Liver (tissue), 3 donors: ENCODE measurements around the gene SLC27A3.

Source experiments
- EGR1 ChIP-seq, 2 donors: IDR thresholded peaks; 2 replicates each; pipeline ENCODE4 v1.6.1; 2016 to 2018; ENCODE audit warnings: antibody characterized with exemption in 2 of 2, low read depth in 2 of 2
- FOXA1 ChIP-seq: IDR thresholded peaks from 2 replicates; pipeline ENCODE4 v1.6.1; 2016; ENCODE audit warnings: antibody characterized with exemption
- GABPA ChIP-seq, 2 donors: IDR thresholded peaks in 1 of 2; conservative IDR thresholded peaks in 1 of 2; 2 replicates each; pipeline ENCODE4 v1.6.1; 2016; ENCODE audit warnings: antibody characterized with exemption in 2 of 2, mild to moderate bottlenecking in 1 of 2, moderate library complexity in 1 of 2
- JUND ChIP-seq, 2 donors: IDR thresholded peaks; 2 replicates each; pipeline ENCODE4 v1.6.1; 2016; ENCODE audit warnings: antibody characterized with exemption in 2 of 2
- NR2F2 ChIP-seq: IDR thresholded peaks from 2 replicates; pipeline ENCODE4 v1.6.1; 2016; ENCODE audit warnings: antibody characterized with exemption
- REST ChIP-seq: IDR thresholded peaks from 2 replicates; pipeline ENCODE4 v1.6.1; 2016; ENCODE audit warnings: antibody characterized with exemption, mild to moderate bottlenecking
- RXRA ChIP-seq, 2 donors: IDR thresholded peaks; 2 replicates each; pipeline ENCODE4 v1.6.1; 2017 to 2018; ENCODE audit warnings: antibody characterized with exemption in 2 of 2, mild to moderate bottlenecking in 1 of 2
- TAF1 ChIP-seq: conservative IDR thresholded peaks from 2 replicates; pipeline ENCODE4 v1.6.1; 2016; ENCODE audit warnings: antibody characterized with exemption, mild to moderate bottlenecking
- YY1 ChIP-seq: IDR thresholded peaks from 2 replicates; pipeline ENCODE4 v1.6.1; 2016; ENCODE audit warnings: antibody characterized with exemption, mild to moderate bottlenecking
- TF ChIP-seq, protein P1 (sequence below): fragments of 150-350 bp; IDR thresholded peaks from 2 replicates; pipeline ENCODE4 v1.5.1; 2017; ENCODE audit warnings: improper control_type of control experiment, low read depth, low read length; ENCODE audit not compliant: missing input control
- TF ChIP-seq, protein P2 (sequence below): IDR thresholded peaks from 2 replicates; pipeline ENCODE4 v1.6.1; 2016; ENCODE audit warnings: antibody characterized with exemption
- TF ChIP-seq, protein P3 (sequence below): IDR thresholded peaks from 2 replicates; pipeline ENCODE4 v1.6.1; 2016; ENCODE audit warnings: antibody characterized with exemption
- donor health status: healthy.
- donor health status: healthy.

DNA sequence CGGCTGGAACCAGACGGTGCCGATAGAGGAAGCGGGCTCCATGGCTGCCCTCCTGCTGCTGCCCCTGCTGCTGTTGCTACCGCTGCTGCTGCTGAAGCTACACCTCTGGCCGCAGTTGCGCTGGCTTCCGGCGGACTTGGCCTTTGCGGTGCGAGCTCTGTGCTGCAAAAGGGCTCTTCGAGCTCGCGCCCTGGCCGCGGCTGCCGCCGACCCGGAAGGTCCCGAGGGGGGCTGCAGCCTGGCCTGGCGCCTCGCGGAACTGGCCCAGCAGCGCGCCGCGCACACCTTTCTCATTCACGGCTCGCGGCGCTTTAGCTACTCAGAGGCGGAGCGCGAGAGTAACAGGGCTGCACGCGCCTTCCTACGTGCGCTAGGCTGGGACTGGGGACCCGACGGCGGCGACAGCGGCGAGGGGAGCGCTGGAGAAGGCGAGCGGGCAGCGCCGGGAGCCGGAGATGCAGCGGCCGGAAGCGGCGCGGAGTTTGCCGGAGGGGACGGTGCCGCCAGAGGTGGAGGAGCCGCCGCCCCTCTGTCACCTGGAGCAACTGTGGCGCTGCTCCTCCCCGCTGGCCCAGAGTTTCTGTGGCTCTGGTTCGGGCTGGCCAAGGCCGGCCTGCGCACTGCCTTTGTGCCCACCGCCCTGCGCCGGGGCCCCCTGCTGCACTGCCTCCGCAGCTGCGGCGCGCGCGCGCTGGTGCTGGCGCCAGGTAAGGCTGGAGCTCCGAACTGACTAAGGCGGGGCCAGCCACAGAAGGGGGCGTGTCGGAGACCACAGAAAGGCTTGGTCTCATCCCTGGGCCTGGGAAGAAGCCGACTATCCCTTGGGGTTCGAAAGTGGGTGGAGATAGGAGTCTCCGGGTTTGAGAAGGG is 486 bp downstream of the SLC27A3 start:
- TF ChIP-seq, protein P1, sequence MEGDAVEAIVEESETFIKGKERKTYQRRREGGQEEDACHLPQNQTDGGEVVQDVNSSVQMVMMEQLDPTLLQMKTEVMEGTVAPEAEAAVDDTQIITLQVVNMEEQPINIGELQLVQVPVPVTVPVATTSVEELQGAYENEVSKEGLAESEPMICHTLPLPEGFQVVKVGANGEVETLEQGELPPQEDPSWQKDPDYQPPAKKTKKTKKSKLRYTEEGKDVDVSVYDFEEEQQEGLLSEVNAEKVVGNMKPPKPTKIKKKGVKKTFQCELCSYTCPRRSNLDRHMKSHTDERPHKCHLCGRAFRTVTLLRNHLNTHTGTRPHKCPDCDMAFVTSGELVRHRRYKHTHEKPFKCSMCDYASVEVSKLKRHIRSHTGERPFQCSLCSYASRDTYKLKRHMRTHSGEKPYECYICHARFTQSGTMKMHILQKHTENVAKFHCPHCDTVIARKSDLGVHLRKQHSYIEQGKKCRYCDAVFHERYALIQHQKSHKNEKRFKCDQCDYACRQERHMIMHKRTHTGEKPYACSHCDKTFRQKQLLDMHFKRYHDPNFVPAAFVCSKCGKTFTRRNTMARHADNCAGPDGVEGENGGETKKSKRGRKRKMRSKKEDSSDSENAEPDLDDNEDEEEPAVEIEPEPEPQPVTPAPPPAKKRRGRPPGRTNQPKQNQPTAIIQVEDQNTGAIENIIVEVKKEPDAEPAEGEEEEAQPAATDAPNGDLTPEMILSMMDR, result no peak
- TF ChIP-seq TAF1, result no peak
- TF ChIP-seq, protein P2, sequence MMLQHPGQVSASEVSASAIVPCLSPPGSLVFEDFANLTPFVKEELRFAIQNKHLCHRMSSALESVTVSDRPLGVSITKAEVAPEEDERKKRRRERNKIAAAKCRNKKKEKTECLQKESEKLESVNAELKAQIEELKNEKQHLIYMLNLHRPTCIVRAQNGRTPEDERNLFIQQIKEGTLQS, result no peak
- TF ChIP-seq GABPA (IDR thresholded peaks at IDR 0.05 in 1 of 2, conservative IDR thresholded peaks at IDR 0.05 in 1 of 2), result no peak
- TF ChIP-seq RXRA (IDR thresholded peaks at IDR 0.05), result no peak
- TF ChIP-seq REST, result no peak
- TF ChIP-seq FOXA1, result no peak
- no peak for TF ChIP-seq NR2F2
- no peak for TF ChIP-seq JUND (IDR thresholded peaks at IDR 0.05)
- TF ChIP-seq, protein P3, sequence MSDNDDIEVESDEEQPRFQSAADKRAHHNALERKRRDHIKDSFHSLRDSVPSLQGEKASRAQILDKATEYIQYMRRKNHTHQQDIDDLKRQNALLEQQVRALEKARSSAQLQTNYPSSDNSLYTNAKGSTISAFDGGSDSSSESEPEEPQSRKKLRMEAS, result no peak
- TF ChIP-seq YY1, result peak; percentile 58
- no peak for TF ChIP-seq EGR1 (IDR thresholded peaks at IDR 0.05; ENCODE audit: low read depth in 2 of 2)
